KMS-11 (cell line): ENCODE data around the gene TTC39A.

Experiments used
- H2AFZ ChIP-seq: fragments of 200-600 bp; sonication (generic); 2 replicates; pipeline ENCODE4 v1.6.1; 2016; ENCODE audit warnings: antibody characterized with exemption, mixed run types, low read depth
- H3K27ac ChIP-seq: fragments of 200-600 bp; sonication (generic); 2 replicates; pipeline ENCODE4 v1.6.1; 2016; ENCODE audit warnings: mild to moderate bottlenecking, mixed run types
- H3K27me3 ChIP-seq: fragments of 200-600 bp; sonication (generic); 2 replicates; pipeline ENCODE4 v1.6.1; 2017; ENCODE audit warnings: mild to moderate bottlenecking, low read depth, mixed run types, moderate library complexity; ENCODE audit not compliant: insufficient read depth
- H3K36me3 ChIP-seq: fragments of 200-600 bp; sonication (generic); 2 replicates; pipeline ENCODE4 v1.6.1; 2017; ENCODE audit warnings: mild to moderate bottlenecking, mixed run types; ENCODE audit not compliant: insufficient read depth
- H3K4me1 ChIP-seq: fragments of 200-600 bp; sonication (generic); 2 replicates; pipeline ENCODE4 v1.6.1; 2016; ENCODE audit warnings: mild to moderate bottlenecking, low read depth, mixed run types; ENCODE audit not compliant: poor library complexity, severe bottlenecking
- H3K4me2 ChIP-seq: fragments of 200-600 bp; sonication (generic); 2 replicates; pipeline ENCODE4 v1.7.0; 2016; ENCODE audit warnings: mild to moderate bottlenecking, mixed run types
- H3K4me3 ChIP-seq: fragments of 200-600 bp; sonication (generic); IDR thresholded peaks from 2 replicates; pipeline ENCODE4 v1.6.1; 2017; ENCODE audit warnings: low read depth, low read length, mixed read lengths; ENCODE audit not compliant: insufficient read depth
- H3K79me2 ChIP-seq: fragments of 200-600 bp; sonication (generic); 2 replicates; pipeline ENCODE4 v1.6.1; 2016; ENCODE audit warnings: low read depth, mixed run types; ENCODE audit not compliant: insufficient read depth
- H3K9ac ChIP-seq: fragments of 200-600 bp; sonication (generic); 2 replicates; pipeline ENCODE4 v1.6.1; 2016; ENCODE audit warnings: mild to moderate bottlenecking, mixed run types
- H4K20me1 ChIP-seq: fragments of 200-600 bp; sonication (generic); 2 replicates; pipeline ENCODE4 v1.6.1; 2016; ENCODE audit warnings: mild to moderate bottlenecking, mixed run types; ENCODE audit not compliant: insufficient read depth
- CTCF ChIP-seq: fragments of 200-600 bp; sonication (generic); conservative IDR thresholded peaks from 2 replicates; pipeline ENCODE4 v1.6.1; 2017; ENCODE audit warnings: low read depth, mild to moderate bottlenecking, antibody characterized with exemption, low read length, moderate library complexity, mixed read lengths

TTC39A gene

GRCh38 chr1:51299185-51299885, 31.0 kb downstream of the TTC39A start:
- H3K36me3 ChIP-seq, result no peaks in the 10 kb centered on the region
- no peaks in the 10 kb centered on the region for H3K79me2 ChIP-seq
- H3K9ac ChIP-seq, result no peak overlapping the region
- H3K4me2 ChIP-seq, result no peak overlapping the region
- H2AFZ ChIP-seq, result no peak overlapping the region
- H3K4me3 ChIP-seq, result no peak overlapping the region
- no peak for TF ChIP-seq CTCF
- H3K27me3 ChIP-seq, result no peaks in the 10 kb centered on the region
- no peak overlapping the region for H3K27ac ChIP-seq
- no peaks in the 10 kb centered on the region for H4K20me1 ChIP-seq
- H3K4me1 ChIP-seq, result no peaks in the 10 kb centered on the region

GRCh38 chr1:51298322-51298705, 32.0 kb downstream of the TTC39A start:
- Histone ChIP-seq H3K27ac (no peak overlapping the region), H3K4me3 (no peak overlapping the region), H3K4me1 (no peaks in the 10 kb centered on the region), H3K36me3 (no peaks in the 10 kb centered on the region), H3K79me2 (no peaks in the 10 kb centered on the region), H3K4me2 (no peak overlapping the region), H3K27me3 (no peaks in the 10 kb centered on the region), H2AFZ (no peak overlapping the region), H4K20me1 (no peaks in the 10 kb centered on the region), H3K9ac (no peak overlapping the region)
- no peak for TF ChIP-seq CTCF

- Histone ChIP-seq H3K27ac (no peak overlapping the region), H3K4me2 (no peak overlapping the region), H3K9ac (no peak overlapping the region), H3K36me3 (no peaks in the 10 kb centered on the region), H3K27me3 (no peaks in the 10 kb centered on the region), H3K4me3 (no peak overlapping the region), H3K4me1 (no peaks in the 10 kb centered on the region), H4K20me1 (no peaks in the 10 kb centered on the region), H2AFZ (no peak overlapping the region), H3K79me2 (no peaks in the 10 kb centered on the region)
- no peak for TF ChIP-seq CTCF
These were observed 32.7 kb downstream of the TTC39A start for GRCh38 chr1:51297401-51298321.

GRCh38 chr1:51296383-51297357, 33.7 kb downstream of the TTC39A start:
- H3K79me2 ChIP-seq, result no peaks in the 10 kb centered on the region
- no peaks in the 10 kb centered on the region for H3K27me3 ChIP-seq
- H3K9ac ChIP-seq, result no peak overlapping the region
- H3K4me3 ChIP-seq, result no peak overlapping the region
- no peaks in the 10 kb centered on the region for H3K4me1 ChIP-seq
- H2AFZ ChIP-seq, result peak overlapping the region; percentile 18; the same call in 1 of the 2 replicates
- H3K4me2 ChIP-seq, result no peak overlapping the region
- H3K27ac ChIP-seq, result no peak overlapping the region
- peak; percentile 48 for TF ChIP-seq CTCF
- H3K36me3 ChIP-seq, result no peaks in the 10 kb centered on the region
- no peaks in the 10 kb centered on the region for H4K20me1 ChIP-seq
